K562 (cell line): Measurements from ENCODE around the gene SLC29A2. TPM values are rescaled to one million over a fixed set of nuclear protein-coding genes. Genes with fewer than 3 reads are reported as not detected.

Experiments used
- BRD4 ChIP-seq: fragments of 200-600 bp; sonication (generic); IDR thresholded peaks from 2 replicates; pipeline ENCODE4 v1.6.1; 2017; ENCODE audit warnings: inconsistent platforms
- BRD9 ChIP-seq: fragments of 450-650 bp; IDR thresholded peaks from 2 replicates; pipeline ENCODE4 v1.6.1; 2018; ENCODE audit warnings: low read depth; ENCODE audit not compliant: partially characterized antibody
- CBFB ChIP-seq: sonication (generic); formaldehyde crosslinking; IDR thresholded peaks from 2 replicates; pipeline ENCODE4 v1.4.0; 2020; ENCODE audit warnings: mild to moderate bottlenecking, missing genetic modification reagents
- FOXK2 ChIP-seq, 2 experiments: fragments of 450-650 bp; IDR thresholded peaks in 1 of 2; conservative IDR thresholded peaks in 1 of 2; 2 replicates each; pipeline ENCODE4 v1.6.1; 2016; ENCODE audit warnings: low read depth in 2 of 2, mild to moderate bottlenecking in 1 of 2
- FOXO4 ChIP-seq: fragments of 450-650 bp; formaldehyde crosslinking; IDR thresholded peaks from 2 replicates; pipeline ENCODE4 v1.4.0; 2020; ENCODE audit warnings: mild to moderate bottlenecking, moderate library complexity
- HDAC1 ChIP-seq, 2 experiments: fragments of 450-650 bp; IDR thresholded peaks; 2 replicates each; pipeline ENCODE4 v1.6.1; 2016 to 2017; ENCODE audit warnings: inconsistent platforms in 1 of 2, mild to moderate bottlenecking in 1 of 2, moderate library complexity in 1 of 2
- HNRNPLL ChIP-seq: fragments of 200-400 bp; formaldehyde crosslinking; IDR thresholded peaks from 2 replicates; pipeline ENCODE4 v1.6.1; 2017; ENCODE audit warnings: low read length, low read depth, mild to moderate bottlenecking; ENCODE audit not compliant: poor library complexity, severe bottlenecking
- IRF9 ChIP-seq: fragments of 450-650 bp; IDR thresholded peaks from 2 replicates; pipeline ENCODE4 v1.6.1; 2016; ENCODE audit warnings: missing biosample characterization, missing genetic modification characterization
- PHTF2 ChIP-seq: fragments of 250-450 bp; sonication (Bioruptor Pico); IDR thresholded peaks from 2 replicates; pipeline ENCODE4 v1.5.0; 2021; ENCODE audit warnings: mild to moderate bottlenecking
- SMC3 ChIP-seq: conservative IDR thresholded peaks from 2 replicates; pipeline ENCODE4 v1.6.1; 2011; ENCODE audit warnings: low read depth, low read length, improper control_type of control experiment; ENCODE audit not compliant: insufficient read depth
- STAG1 ChIP-seq: sonication (generic); formaldehyde crosslinking; IDR thresholded peaks from 2 replicates; pipeline ENCODE4 v1.5.0; 2020; ENCODE audit warnings: missing genetic modification reagents, borderline replicate concordance
- TAL1 ChIP-seq: fragments of 450-650 bp; IDR thresholded peaks from 2 replicates; pipeline ENCODE4 v1.6.1; 2016; ENCODE audit warnings: mild to moderate bottlenecking
- ZKSCAN8 ChIP-seq: fragments of 200-800 bp; sonication (Bioruptor generic); IDR thresholded peaks from 2 replicates; pipeline ENCODE4 v1.6.1; 2016; ENCODE audit warnings: missing genetic modification characterization, missing compliant biosample characterization
- ZNF124 ChIP-seq: sonication (generic); formaldehyde crosslinking; IDR thresholded peaks from 2 replicates; pipeline ENCODE4 v1.8.1; 2022; ENCODE audit warnings: missing genetic modification reagents
- ZNF184 ChIP-seq: sonication (generic); formaldehyde crosslinking; IDR thresholded peaks from 2 replicates; pipeline ENCODE4 v1.5.0; 2020; ENCODE audit warnings: missing genetic modification reagents
- ZNF197 ChIP-seq: fragments of 200-800 bp; sonication (Bioruptor generic); IDR thresholded peaks from 2 replicates; pipeline ENCODE4 v1.6.1; 2016; ENCODE audit warnings: low read depth, missing genetic modification characterization, missing compliant biosample characterization
- polyA plus RNA-seq, 8 experiments: library from polyadenylated mRNA; depleted of rRNA in 4 of 8; stranded (reverse) in 5 of 8; unstranded in 3 of 8; fragments of >200 nt; fragmentation: Nextera tagmentation in 2 of 8; fragmentation: Illumina TruSeq in 1 of 8; extraction: Ambion mirVana in 2 of 8; extraction: Trizol in 1 of 8; gene quantifications; 2 replicates each; pipeline versions ENCODE4 v1.2.1 to v1.2.3, GENCODE V29; 2011 to 2014; ENCODE audit warnings: inconsistent platforms in 1 of 8, missing spikeins in 1 of 8
- total RNA-seq, 7 experiments: library from RNA; depleted of rRNA in 6 of 7; stranded (reverse); fragments of >200 nt in 6 of 7; fragmentation: Illumina TruSeq in 2 of 7; extraction: Trizol in 2 of 7; gene quantifications; 2 replicates each; pipeline versions ENCODE4 v1.2.1 to v1.2.3, GENCODE V29; 2011 to 2021; ENCODE audit warnings: low replicate concordance in 1 of 7
- TF ChIP-seq, protein P1 (sequence below): IDR thresholded peaks from 2 replicates; pipeline ENCODE4 v1.6.1; 2014; ENCODE audit warnings: antibody characterized with exemption
- TF ChIP-seq, protein P2 (sequence below): fragments of 250-450 bp; sonication (Bioruptor Pico); IDR thresholded peaks from 2 replicates; pipeline ENCODE4 v1.8.0; 2022; ENCODE audit warnings: inconsistent platforms
- TF ChIP-seq, protein P3 (sequence below): sonication (generic); formaldehyde crosslinking; IDR thresholded peaks from 2 replicates; pipeline ENCODE4 v1.8.0; 2022; ENCODE audit warnings: mild to moderate bottlenecking, missing genetic modification reagents

The SLC29A2 gene
- total and polyA plus RNA-seq, 9 of the 15 experiments (the other 6 are each of a cell fraction or from before 2014, with no cell fraction given): 2.4 to 48.6 (median 14.2) TPM

DNA sequence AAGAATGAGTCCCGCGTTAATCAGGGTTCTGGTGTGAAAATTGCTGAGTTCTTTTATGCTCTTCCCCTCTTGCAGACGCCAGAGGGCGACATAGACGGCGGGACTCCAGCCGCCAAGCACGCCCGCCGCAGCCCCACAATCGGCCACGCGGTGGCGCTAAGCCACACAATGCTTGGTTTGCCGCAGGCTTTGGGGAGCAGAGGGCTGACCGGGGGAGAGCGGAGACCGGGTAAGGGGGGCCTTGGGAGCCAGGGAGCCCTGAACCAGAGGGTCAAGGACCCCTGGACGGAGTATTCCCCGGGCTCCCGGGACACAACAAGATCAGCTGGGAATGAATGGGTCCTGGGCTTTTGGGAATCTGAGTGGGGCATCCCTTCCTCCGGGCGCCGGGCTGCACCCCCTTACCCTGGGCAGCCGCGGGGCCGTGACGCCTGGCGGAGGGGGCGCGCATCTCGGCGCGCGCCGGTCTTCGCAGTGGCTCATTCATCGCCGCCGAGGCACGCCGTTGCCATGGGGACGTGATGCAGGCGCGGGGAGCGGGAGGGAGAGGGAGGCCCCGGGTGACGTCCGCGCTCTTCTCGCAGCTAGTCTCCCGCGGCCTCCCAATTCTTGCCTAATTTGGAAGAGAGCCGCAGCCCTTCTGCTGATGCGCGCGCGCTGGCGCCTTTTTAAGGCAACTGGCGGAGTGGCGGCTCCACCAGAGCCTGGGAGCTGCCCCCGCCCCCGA is 37.1 kb upstream of the SLC29A2 start (continued):
- TF ChIP-seq FOXK2 (conservative IDR thresholded peaks at IDR 0.05 in 1 of 2, IDR thresholded peaks at IDR 0.05 in 1 of 2; ENCODE audit: low read depth in 2 of 2) (no peak), BRD4 (no peak), HDAC1 (IDR thresholded peaks at IDR 0.05) (no peak), STAG1 (CRISPR knock-in tag) (peak; percentile 96), FOXO4 (CRISPR knock-in tag) (no peak), HNRNPLL (peak; percentile 48), BRD9 (no peak), ZNF197 (no peak), IRF9 (tag) (no peak), SMC3 (peak; percentile 100), CBFB (no peak), ZNF184 (CRISPR knock-in tag) (no peak), TAL1 (no peak), ZNF124 (CRISPR knock-in tag) (no peak), ZKSCAN8 (no peak), PHTF2 (CRISPR knock-in tag) (no peak)
- TF ChIP-seq, protein P1, sequence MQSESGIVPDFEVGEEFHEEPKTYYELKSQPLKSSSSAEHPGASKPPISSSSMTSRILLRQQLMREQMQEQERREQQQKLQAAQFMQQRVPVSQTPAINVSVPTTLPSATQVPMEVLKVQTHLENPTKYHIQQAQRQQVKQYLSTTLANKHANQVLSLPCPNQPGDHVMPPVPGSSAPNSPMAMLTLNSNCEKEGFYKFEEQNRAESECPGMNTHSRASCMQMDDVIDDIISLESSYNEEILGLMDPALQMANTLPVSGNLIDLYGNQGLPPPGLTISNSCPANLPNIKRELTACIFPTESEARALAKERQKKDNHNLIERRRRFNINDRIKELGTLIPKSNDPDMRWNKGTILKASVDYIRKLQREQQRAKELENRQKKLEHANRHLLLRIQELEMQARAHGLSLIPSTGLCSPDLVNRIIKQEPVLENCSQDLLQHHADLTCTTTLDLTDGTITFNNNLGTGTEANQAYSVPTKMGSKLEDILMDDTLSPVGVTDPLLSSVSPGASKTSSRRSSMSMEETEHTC: no peak
- TF ChIP-seq, protein P2, sequence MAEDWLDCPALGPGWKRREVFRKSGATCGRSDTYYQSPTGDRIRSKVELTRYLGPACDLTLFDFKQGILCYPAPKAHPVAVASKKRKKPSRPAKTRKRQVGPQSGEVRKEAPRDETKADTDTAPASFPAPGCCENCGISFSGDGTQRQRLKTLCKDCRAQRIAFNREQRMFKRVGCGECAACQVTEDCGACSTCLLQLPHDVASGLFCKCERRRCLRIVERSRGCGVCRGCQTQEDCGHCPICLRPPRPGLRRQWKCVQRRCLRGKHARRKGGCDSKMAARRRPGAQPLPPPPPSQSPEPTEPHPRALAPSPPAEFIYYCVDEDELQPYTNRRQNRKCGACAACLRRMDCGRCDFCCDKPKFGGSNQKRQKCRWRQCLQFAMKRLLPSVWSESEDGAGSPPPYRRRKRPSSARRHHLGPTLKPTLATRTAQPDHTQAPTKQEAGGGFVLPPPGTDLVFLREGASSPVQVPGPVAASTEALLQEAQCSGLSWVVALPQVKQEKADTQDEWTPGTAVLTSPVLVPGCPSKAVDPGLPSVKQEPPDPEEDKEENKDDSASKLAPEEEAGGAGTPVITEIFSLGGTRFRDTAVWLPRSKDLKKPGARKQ (CRISPR knock-in tag): no peak
- TF ChIP-seq, protein P3, sequence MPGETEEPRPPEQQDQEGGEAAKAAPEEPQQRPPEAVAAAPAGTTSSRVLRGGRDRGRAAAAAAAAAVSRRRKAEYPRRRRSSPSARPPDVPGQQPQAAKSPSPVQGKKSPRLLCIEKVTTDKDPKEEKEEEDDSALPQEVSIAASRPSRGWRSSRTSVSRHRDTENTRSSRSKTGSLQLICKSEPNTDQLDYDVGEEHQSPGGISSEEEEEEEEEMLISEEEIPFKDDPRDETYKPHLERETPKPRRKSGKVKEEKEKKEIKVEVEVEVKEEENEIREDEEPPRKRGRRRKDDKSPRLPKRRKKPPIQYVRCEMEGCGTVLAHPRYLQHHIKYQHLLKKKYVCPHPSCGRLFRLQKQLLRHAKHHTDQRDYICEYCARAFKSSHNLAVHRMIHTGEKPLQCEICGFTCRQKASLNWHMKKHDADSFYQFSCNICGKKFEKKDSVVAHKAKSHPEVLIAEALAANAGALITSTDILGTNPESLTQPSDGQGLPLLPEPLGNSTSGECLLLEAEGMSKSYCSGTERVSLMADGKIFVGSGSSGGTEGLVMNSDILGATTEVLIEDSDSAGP (CRISPR knock-in tag): no peak
